Skeletal muscle cell (primary cell): ENCODE results near the gene NAA25.
"Not testable (repeated sequence)": the region's sequence is repeated elsewhere in the genome, so short reads cannot be mapped to it uniquely, and the experiment has no call there.

ENCODE experiments used
- DNase-seq: peaks from one replicate; pipeline ENCODE4 v3.0.0-alpha.2; 2010; ENCODE audit warnings: low read depth
- H3K4me3 ChIP-seq: 2 replicates; pipeline ENCODE4 v1.5.1; 2011; ENCODE audit warnings: low read depth, mild to moderate bottlenecking, control low read depth, low read length, moderate library complexity

NAA25 gene

DNA sequence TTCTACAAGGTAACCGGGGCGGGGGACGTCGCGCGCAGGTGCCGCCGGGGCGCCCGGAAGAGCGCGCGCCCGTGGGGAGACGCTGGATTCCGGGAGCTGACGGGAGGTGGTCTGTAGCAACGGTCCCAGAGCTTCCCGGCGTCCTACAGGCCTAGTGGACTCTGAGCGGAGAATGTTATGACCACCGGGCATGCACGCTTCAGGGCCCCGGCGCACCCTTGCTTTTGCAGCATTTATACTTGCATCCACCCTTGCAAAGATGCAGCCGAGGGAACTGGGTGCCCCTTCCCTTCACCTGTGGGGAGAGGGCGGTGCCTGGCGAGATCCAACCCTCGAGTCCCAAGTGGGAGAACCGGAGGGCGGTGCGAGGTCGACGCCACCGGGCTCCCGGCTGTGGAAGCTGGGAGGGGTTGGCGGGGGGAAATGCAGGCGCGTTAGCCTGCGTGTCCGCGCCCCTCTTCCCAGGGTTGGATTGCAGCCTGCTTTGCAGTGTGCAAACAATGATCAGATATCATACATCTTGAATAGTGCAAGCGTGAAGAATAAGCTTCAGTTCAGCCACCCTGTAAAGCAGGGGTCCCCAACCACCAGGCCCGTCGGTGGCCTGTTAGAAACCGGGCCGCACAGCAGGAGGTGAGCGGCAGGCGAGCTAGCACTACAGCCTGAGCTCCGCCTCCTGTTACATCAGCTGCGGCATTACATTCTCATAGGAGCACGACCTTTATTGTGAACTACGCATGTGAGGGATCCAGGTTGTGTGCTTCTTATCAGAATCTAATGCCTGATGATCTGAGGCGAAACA, 94.8 kb downstream of the NAA25 start:
- peak overlapping the region; percentile 94 for H3K4me3 ChIP-seq
- DNase-seq, result peak; percentile 52

GRCh38 chr12:112012775-112013600, 95.6 kb downstream of the NAA25 start, which contains the start of the genes ERP29 and TMEM116:
Gene ERP29, plus strand, starts transcription at chr12:112013426. Its CDS starts 40 bp downstream, at chr12:112013466.
Gene TMEM116, minus strand, starts transcription at chr12:112013165. Its CDS starts 7,895 bp downstream, at chr12:112005270.
- DNase-seq, result peak; percentile 96
- H3K4me3 ChIP-seq, result peak within 1 kb of the TSS; percentile 94

DNA sequence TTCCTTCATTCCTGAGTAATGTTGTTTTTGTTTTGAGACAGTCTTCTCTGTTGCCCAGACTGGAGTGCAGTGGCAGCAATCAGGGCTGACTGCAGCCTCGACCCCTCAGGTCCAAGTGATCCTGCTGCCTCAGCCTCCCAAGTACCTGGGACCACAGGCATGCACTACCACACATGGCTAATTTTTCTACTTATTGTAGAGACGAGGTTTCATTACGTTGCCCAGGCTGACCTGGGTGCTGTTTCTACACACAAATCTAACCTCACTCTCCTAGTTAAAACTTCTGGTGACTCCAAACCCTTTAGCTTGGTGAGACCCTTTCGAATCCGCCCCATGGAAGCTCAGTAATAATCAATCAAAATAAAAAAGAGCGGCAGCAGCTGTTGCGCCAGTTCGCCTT, 96.9 kb downstream of the NAA25 start:
- H3K4me3 ChIP-seq, result no peak overlapping the region
- DNase-seq, result no peak

DNA sequence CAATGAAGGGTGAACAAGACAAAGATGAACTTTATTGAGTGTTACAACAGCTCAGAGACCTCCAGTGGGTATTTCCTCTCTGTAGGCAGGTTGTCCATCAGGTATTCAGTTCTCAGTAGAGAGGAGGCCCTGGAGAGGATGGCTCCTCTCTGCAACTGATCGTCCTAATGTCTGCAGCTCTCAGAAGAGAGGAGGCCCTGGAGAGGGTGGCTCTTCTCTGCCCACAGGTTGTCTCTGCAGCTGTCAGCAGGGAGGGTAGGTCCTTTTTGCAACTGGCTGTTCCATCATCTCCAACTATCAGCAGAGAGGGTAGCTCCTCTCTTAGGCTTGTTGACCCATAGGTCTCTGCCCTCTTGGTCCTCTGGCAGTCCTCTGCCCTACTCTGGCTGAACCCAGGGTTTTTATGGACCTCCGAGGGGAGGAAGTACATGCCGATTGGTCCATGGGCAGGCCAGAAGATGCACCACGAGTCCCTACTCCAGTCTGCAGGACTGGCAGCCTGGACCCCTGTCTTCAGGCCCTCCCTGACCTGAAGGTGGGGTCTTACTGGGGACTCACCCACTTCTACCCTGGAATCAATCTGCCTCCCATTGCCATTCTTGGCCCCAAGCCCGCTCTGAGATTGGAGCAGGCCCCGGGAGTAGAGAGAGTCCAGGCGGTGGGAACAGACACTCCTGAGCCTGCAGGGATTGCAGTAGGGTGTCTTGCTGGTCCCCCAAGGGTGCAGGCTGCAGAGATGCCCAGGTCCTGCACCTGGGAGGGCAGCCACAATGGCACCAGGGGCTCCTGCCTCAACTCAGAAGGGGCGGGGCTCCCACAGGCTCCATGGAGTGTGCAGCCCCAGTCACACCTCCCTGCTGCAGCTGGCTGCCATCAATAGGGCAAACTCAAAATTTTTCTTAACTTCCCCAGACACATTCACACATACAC, 97.9 kb downstream of the NAA25 start:
- no peak overlapping the region for H3K4me3 ChIP-seq

DNA sequence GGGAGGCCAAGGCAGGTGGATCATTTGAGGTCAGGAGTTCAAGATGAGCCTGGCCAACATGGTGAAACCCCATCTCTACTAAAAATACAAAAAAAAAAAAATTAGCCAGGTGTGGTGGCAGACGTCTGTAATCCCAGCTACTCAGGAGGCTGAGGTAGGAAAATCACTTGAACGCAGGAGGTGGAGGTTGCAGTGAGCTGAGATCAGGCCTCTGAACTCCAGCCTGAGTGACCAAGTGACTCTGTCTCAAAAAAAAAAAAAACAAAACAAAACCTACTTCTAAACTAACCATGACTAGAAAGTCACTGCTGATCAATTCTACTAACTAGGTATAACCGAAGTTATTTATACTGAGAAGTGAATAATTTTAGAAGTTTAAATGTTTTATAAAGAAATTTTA, 99.0 kb downstream of the NAA25 start:
- not testable (repeated sequence) for H3K4me3 ChIP-seq, DNase-seq

More for the DNA sequence above, 97.9 kb downstream of the NAA25 start:
- no peak for DNase-seq

GRCh38 chr12:112008918-112009317, 99.7 kb downstream of the NAA25 start:
- H3K4me3 ChIP-seq, result no peak overlapping the region
- DNase-seq, result no peak

DNA sequence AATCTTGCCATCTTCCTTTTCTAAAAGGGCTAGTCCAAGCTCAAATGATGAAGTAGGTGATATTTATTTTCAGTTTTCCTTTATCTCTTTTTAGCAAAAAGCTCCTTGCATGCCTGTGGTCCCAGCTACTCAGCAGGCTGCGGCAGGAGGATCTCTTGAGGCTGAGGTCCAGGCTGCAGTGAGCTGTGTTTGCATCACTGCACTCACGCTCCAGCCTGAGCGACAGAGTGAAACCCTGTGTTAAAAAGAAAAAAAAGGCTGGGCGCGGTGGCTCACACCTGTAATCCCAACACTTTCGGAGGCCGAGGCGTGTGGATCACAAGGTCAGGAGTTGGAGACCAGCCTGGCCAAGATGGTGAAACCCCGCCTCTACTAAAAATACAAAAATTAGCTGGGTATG, 100.6 kb downstream of the NAA25 start:
- DNase-seq, result no peak
- no peak overlapping the region for H3K4me3 ChIP-seq

GRCh38 chr12:112005419-112006395, 102.9 kb downstream of the NAA25 start:
- H3K4me3 ChIP-seq, result no peak overlapping the region
- DNase-seq, result no peak

GRCh38 chr12:112004041-112004440, 104.5 kb downstream of the NAA25 start:
- no peak overlapping the region for H3K4me3 ChIP-seq
- DNase-seq, result no peak

DNA sequence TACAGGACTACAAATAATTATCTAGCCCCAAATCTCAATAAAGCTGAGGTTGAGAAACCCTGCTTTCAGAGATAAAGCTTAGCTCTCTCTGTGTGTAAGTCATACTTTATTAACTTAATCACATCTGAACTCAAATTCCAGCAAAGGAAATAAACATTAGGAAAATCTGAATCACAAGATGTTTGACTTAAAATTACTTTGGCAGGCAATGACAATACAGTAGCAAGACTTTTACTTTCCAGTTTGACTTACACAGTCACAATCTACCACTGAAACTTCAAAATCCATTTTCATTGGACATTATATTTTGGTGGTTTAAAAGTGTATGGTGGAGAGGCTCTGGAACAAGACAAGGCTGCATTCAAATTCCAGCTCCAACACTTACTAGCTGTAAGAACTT, 107.0 kb downstream of the NAA25 start:
- H3K4me3 ChIP-seq, result no peak overlapping the region
- no peak for DNase-seq

- DNase-seq, result no peak
- H3K4me3 ChIP-seq, result no peak overlapping the region
Measured at GRCh38 chr12:112000820-112001219, 107.8 kb downstream of the NAA25 start.

- DNase-seq, H3K4me3 ChIP-seq: not testable (repeated sequence)
Measured at GRCh38 chr12:111999129-111999528, 109.5 kb downstream of the NAA25 start.

GRCh38 chr12:111998015-111998414, 110.6 kb downstream of the NAA25 start:
- DNase-seq, result no peak

GRCh38 chr12:111997300-111997699, 111.3 kb downstream of the NAA25 start:
- DNase-seq, result no peak
- no peak overlapping the region for H3K4me3 ChIP-seq

More at GRCh38 chr12:111998015-111998414, 110.6 kb downstream of the NAA25 start:
- no peak overlapping the region for H3K4me3 ChIP-seq

- DNase-seq, result no peak
- no peak overlapping the region for H3K4me3 ChIP-seq
Measured at GRCh38 chr12:111995782-111996480, 112.7 kb downstream of the NAA25 start.

DNA sequence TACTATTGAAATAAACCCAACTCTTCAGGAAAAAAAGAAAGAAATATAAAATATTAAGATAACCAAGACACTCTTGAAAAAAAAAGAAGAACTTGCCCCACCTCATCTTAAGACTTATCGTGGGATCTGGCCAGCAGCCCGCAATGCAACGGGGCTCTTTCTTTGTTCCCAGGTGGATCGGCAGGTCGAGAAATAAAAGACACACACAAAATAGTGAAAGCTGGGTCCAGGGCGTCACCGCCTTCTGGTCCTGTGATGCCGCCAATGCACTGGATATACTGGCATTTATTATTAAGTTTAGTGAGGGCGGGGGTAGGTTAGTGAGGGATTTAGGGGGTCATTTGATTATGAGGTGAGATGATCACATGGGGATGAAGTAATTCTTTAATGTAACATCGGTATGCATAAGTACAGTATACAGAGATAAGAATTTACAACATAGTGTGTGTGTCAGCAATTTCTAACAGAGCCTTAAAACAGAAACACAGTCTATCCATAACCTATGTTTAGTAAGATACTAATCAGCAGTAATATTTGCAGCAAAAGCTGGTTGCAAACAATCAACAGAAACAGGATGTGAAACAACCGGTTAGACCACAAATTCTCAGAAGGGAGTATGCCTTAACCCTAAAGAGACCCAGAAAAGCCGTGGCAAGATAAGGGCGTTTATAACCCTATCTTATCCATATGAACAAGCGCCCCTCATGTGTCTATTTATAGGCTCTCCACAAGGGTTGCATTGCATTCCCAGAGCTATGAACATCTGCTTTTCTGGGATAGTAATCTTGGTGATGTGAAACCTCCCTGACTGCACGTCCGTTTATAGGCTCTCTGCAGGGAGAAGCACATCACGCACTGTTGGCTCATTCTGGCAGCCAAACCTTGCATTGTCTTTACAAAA, 114.1 kb downstream of the NAA25 start:
- not testable (repeated sequence) for DNase-seq, H3K4me3 ChIP-seq
